Naive thymus-derived CD4-positive, alpha-beta T cell (primary cell): ENCODE results near the gene PLAAT4. TPM values are rescaled to one million over a fixed set of nuclear protein-coding genes. Genes with fewer than 3 reads are reported as not detected.
"Not testable (repeated sequence)": the region's sequence is repeated elsewhere in the genome, so short reads cannot be mapped to it uniquely, and the experiment has no call there.

Experiments
- ATAC-seq: fragments of 150-1000 bp; cut with Tn5 transposase; 2 replicates; pipeline ENCODE4 v1.10.0; 2021; ENCODE audit warnings: mild to moderate bottlenecking, moderate library complexity
- CTCF ChIA-PET: fragments of 350-600 bp; sonication (Branson Sonifier 250); formaldehyde crosslinking; loops from one replicate; lab custom pipeline; 2021; ENCODE audit warnings: antibody characterized with exemption; lab: Charles Lee
- POLR2A ChIA-PET: fragments of 350-600 bp; sonication (Branson Sonifier 250); formaldehyde crosslinking; loops from one replicate; lab custom pipeline; 2021; ENCODE audit warnings: antibody characterized with exemption, inconsistent platforms; lab: Charles Lee
- DNase-seq, 9 donors: peaks; one replicate each; pipeline versions ENCODE4 v3.0.0 to v3.0.0-alpha.2; 2020 to 2022; ENCODE audit warnings: mixed read lengths in 1 of 9
- H3K27ac ChIP-seq: one replicate; pipeline ENCODE4 v1.7.0; 2013; ENCODE audit warnings: mild to moderate bottlenecking, low read depth, low read length, moderate library complexity
- H3K27me3 ChIP-seq, 2 donors: one replicate each; pipeline ENCODE4 v1.7.0; 2013; ENCODE audit warnings: low read length in 2 of 2, mild to moderate bottlenecking in 2 of 2, moderate library complexity in 2 of 2; ENCODE audit not compliant: control insufficient read depth in 2 of 2, insufficient read depth in 2 of 2
- H3K36me3 ChIP-seq, 3 experiments: 1 replicate in 2 of 3; 2 replicates in 1 of 3; pipeline ENCODE4 v1.7.0; 2013; ENCODE audit warnings: low read length in 3 of 3, mild to moderate bottlenecking in 3 of 3, moderate library complexity in 1 of 3; ENCODE audit not compliant: insufficient read depth in 3 of 3, control insufficient read depth in 2 of 3
- H3K4me1 ChIP-seq, 2 donors: one replicate each; pipeline ENCODE4 v1.7.0; 2013; ENCODE audit warnings: low read length in 2 of 2, mild to moderate bottlenecking in 2 of 2, moderate library complexity in 1 of 2; ENCODE audit not compliant: control insufficient read depth in 2 of 2, insufficient read depth in 2 of 2
- H3K4me3 ChIP-seq: 2 replicates; pipeline ENCODE4 v1.7.0; 2013; ENCODE audit warnings: mild to moderate bottlenecking, low read length
- H3K9me3 ChIP-seq, 3 experiments: 1 replicate in 2 of 3; 2 replicates in 1 of 3; pipeline ENCODE4 v1.7.0; 2013; ENCODE audit warnings: low read length in 3 of 3; ENCODE audit not compliant: control insufficient read depth in 2 of 3
- H3K27ac Mint-ChIP-seq, 9 donors: one replicate each; pipeline ENCODE4 v1.8.0; 2020 to 2022; ENCODE audit warnings: mixed read lengths in 9 of 9, mild to moderate bottlenecking in 8 of 9, moderate library complexity in 5 of 9, inconsistent platforms in 2 of 9
- H3K27me3 Mint-ChIP-seq, 5 donors: one replicate each; pipeline ENCODE4 v1.8.0; 2021 to 2022; ENCODE audit warnings: mixed read lengths in 5 of 5, mild to moderate bottlenecking in 1 of 5
- H3K36me3 Mint-ChIP-seq, 5 donors: one replicate each; pipeline ENCODE4 v1.8.0; 2020 to 2022; ENCODE audit warnings: mixed read lengths in 5 of 5, mild to moderate bottlenecking in 3 of 5, inconsistent platforms in 1 of 5
- H3K4me1 Mint-ChIP-seq, 7 donors: one replicate each; pipeline ENCODE4 v1.8.0; 2020 to 2022; ENCODE audit warnings: mixed read lengths in 7 of 7, mild to moderate bottlenecking in 3 of 7, inconsistent platforms in 1 of 7
- H3K4me3 Mint-ChIP-seq, 10 donors: one replicate each; pipeline ENCODE4 v1.8.0; 2020 to 2022; ENCODE audit warnings: mild to moderate bottlenecking in 10 of 10, mixed read lengths in 10 of 10, moderate library complexity in 6 of 10, inconsistent platforms in 2 of 10
- H3K9me3 Mint-ChIP-seq, 11 donors: one replicate each; pipeline ENCODE4 v1.8.0; 2020 to 2022; ENCODE audit warnings: mixed read lengths in 11 of 11, mild to moderate bottlenecking in 4 of 11, inconsistent platforms in 1 of 11, moderate library complexity in 1 of 11
- intact Hi-C, 2 donors: fragments of 100-400 bp; cut with micrococcal nuclease; formaldehyde crosslinking; loops; one replicate each; pipeline ENCODE4 v1.15.1; 2023
- polyA plus RNA-seq, 2 donors: library from polyadenylated mRNA; unstranded; fragments of 300-500 nt; fragmentation: Illumina TruSeq; gene quantifications; one replicate each; pipeline ENCODE4 v1.2.3, GENCODE V29; 2021
- total RNA-seq, 6 experiments: library from RNA in 5 of 6; stranded (reverse) in 5 of 6; gene quantifications; 1 replicate in 5 of 6; 2 replicates in 1 of 6; pipeline ENCODE4 v1.2.3 and lab custom pipeline; 2021 to 2026

Gene PLAAT4
- total and polyA plus RNA-seq, 7 experiments from 2014 or later, result 96.2 to 468 (median 132) TPM

DNA sequence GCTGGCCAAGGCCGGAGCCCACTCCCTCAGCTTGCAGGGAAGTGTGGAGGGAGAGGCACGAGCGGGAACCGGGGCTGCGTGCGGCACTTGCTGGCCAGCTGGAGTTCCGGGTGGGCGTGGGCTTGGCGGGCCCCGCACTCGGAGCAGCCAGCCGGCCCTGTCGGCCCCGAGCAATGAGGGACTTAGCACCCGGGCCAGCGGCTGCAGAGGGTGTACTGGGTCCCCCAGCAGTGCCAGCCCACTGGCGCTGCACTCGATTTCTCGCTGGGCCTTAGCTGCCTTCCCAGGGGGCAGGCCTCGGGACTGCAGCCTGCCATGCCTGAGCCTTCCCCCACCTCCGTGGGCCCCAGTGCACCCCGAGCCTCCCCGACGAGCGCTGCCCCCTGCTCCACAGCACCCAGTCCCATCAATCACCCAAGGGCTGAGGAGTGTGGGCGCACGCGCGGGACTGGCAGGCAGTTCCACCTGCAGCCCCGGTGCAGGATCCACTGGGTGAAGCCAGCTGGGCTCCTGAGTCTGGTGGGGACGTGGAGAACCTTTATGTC lies 13.6 kb downstream of the PLAAT4 start:
- not testable (repeated sequence) for H3K9me3 Mint-ChIP-seq, H3K27me3 Mint-ChIP-seq, H3K27me3 ChIP-seq, ATAC-seq, DNase-seq, H3K4me3 ChIP-seq, H3K27ac ChIP-seq, H3K9me3 ChIP-seq
- ChIA-PET POLR2A (interaction anchor here (1.5 to 6.9 kb wide), 5 partner anchors 8 to 37 kb away, joined by 3 to 172 read pairs (median 20); partner anchors contain the start of gene PLAAT4), CTCF (interaction anchor here (1.7 kb wide), 1 partner anchor 10 kb away, joined by 4 read pairs; no protein-coding TSS in a partner anchor)
- Mint-ChIP-seq H3K4me3 (peak overlapping the region in 3 of 10 donors; percentile 89 to 92 (median 89)), H3K27ac (peak overlapping the region in 6 of 9 donors; percentile 87 to 98 (median 95)), H3K36me3 (peaks cover 0 to 32% (median 15%) of the 10 kb centered on the region in 5 donors), H3K4me1 (peaks cover 23 to 64% (median 58%) of the 10 kb centered on the region in 7 donors)
- H3K36me3 ChIP-seq, result peaks cover 7 to 23% (median 8%) of the 10 kb centered on the region in 3 experiments
- H3K4me1 ChIP-seq, result peaks cover 35 to 38% of the 10 kb centered on the region in 2 donors
- intact Hi-C loops, result loop anchor here in 1 of 2 donors (5.0 kb wide), 2 partner anchors 62 to 132 kb away; partner anchors contain the start of genes PLAAT3 and RTN3

DNA sequence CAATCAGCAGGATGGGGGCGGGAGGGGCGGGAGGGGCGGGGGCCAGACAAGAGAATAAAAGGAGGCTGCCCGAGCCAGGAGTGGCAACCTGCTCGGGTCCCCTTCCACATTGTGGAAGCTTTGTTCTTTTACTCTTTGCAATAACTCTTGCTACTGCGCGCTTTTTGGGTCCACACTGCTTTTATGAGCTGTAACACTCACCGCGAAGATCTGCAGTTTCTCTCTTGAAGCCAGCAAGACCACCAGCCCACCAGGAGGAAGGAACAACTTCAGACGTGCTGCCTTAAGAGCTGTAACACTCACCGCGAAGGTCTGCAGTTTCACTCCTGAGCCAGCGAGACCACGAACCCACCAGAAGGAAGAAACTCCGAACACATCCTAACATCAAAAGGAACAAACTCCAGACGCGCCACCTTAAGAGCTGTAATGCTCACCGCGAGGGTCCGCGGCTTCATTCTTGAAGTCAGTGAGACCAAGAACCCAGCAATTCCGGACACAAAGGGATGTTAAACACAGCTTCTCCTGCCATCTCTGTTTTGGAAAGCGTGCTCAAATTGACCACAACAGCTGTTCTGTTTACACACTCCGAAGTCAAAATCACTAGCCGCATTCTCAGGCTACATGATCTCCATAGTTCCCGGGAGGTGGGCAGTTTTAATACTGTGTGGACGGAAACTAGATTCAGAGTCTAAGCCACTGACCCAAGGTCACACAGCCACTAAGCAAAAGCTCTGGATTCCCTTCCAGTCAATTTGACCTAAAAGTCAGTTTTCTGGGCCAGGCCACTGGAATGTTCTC lies 14.7 kb downstream of the PLAAT4 start:
- Mint-ChIP-seq H3K4me1 (peaks cover 27 to 72% (median 65%) of the 10 kb centered on the region in 7 donors), H3K27me3 (no peaks in the 10 kb centered on the region), H3K4me3 (peak overlapping the region; percentile 57 to 95 (median 89)), H3K36me3 (peaks cover 0 to 28% (median 13%) of the 10 kb centered on the region in 5 donors), H3K9me3 (no peaks in the 10 kb centered on the region), H3K27ac (peak overlapping the region; percentile 73 to 100 (median 96))
- DNase-seq (peak in 4 of 9 donors; percentile 30 to 50 (median 42)), ATAC-seq (no peak)
- Histone ChIP-seq H3K9me3 (no peaks in the 10 kb centered on the region), H3K4me1 (peaks cover 35 to 45% of the 10 kb centered on the region in 2 donors), H3K36me3 (peaks cover 2 to 12% (median 7%) of the 10 kb centered on the region in 3 experiments), H3K27ac (peak overlapping the region; percentile 67), H3K27me3 (no peaks in the 10 kb centered on the region), H3K4me3 (peak overlapping the region; percentile 51)
- ChIA-PET POLR2A (interaction anchor here (0.7 to 6.9 kb wide), 16 partner anchors 9 to 670 kb away, joined by 3 to 172 read pairs (median 5); partner anchors contain the start of genes ATL3 and PLAAT4), CTCF (interaction anchor here (0.6 to 4.2 kb wide), 8 partner anchors 11 to 89 kb away, joined by 3 to 25 read pairs (median 4); partner anchors contain the start of gene PLAAT4)
- intact Hi-C loops, result loop anchor here in 1 of 2 donors (5.0 kb wide), 2 partner anchors 61 to 131 kb away; partner anchors contain the start of genes PLAAT3 and RTN3

DNA sequence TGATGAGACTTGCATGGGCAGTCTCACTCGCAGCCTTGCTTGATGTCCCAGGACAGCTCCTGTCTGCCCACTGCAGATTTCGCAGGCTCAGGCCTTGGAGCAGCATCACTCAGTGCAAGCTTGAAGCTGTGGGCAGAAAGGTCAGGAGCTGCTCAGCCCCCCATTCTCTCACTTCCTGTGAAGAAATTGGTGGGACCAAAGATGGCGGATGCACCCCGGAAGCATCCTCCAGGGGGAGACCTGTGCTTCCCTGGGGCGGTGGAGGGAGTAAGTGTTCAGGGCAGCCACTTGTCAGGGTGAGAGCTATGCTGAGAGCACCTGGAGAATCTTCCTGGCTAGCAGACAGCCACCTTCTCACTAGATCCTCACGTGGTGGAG lies 15.3 kb downstream of the PLAAT4 start:
- ATAC-seq, result peak; percentile 8
- intact Hi-C loops, result loop anchor here in 1 of 2 donors (1.0 to 5.0 kb wide), 3 partner anchors 15 to 130 kb away; partner anchors contain the start of genes PLAAT3 and RTN3

DNA sequence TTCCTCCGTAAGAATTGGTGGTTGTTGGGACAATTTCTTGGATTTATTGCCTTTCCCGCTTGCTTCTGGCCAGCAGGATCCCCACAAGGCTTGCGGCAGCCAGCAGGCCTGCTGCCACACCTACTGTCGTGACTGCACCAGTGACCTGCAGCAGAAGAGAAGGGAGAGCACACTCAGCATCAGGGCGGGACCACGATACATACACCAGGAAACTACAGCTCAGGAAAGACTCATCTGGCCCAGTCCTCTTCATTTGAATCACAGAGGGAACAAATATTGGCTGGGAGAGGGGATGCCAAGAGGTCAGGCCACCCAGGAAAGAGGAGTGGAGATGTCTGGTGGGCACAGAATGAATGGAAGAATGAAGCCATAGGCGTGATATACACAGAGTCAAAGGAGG lies 16.3 kb downstream of the PLAAT4 start:
- no peaks in the 10 kb centered on the region for H3K9me3 ChIP-seq
- no peak for ATAC-seq
- ChIA-PET POLR2A (interaction anchor here (0.7 to 6.9 kb wide), 7 partner anchors 8 to 408 kb away, joined by 3 to 172 read pairs (median 7); partner anchors contain the start of gene PLAAT4), CTCF (interaction anchor here (1.0 to 4.2 kb wide), 3 partner anchors 15 to 75 kb away, joined by 3 to 25 read pairs (median 5); partner anchors contain the start of gene PLAAT4)
- no peaks in the 10 kb centered on the region for H3K36me3 ChIP-seq
- DNase-seq, result no peak
- Mint-ChIP-seq H3K27ac (peak overlapping the region; percentile 88 to 100 (median 96)), H3K36me3 (peaks cover 0 to 14% (median 0%) of the 10 kb centered on the region in 5 donors), H3K27me3 (no peaks in the 10 kb centered on the region), H3K9me3 (no peaks in the 10 kb centered on the region), H3K4me3 (peak overlapping the region; percentile 26 to 95 (median 89)), H3K4me1 (peaks cover 31 to 83% (median 74%) of the 10 kb centered on the region in 7 donors)
- H3K27me3 ChIP-seq, result no peaks in the 10 kb centered on the region
- H3K4me3 ChIP-seq, result peak overlapping the region; percentile 51
- intact Hi-C loops, result loop anchor here (1.0 to 5.0 kb wide), 6 partner anchors 8 to 129 kb away; partner anchors contain the start of genes PLAAT3 (in 1 of the 2) and RTN3 (in 1 of the 2)
- H3K4me1 ChIP-seq, result peaks cover 35 to 51% of the 10 kb centered on the region in 2 donors
- H3K27ac ChIP-seq, result peak overlapping the region; percentile 54

More for the DNA sequence above, 15.3 kb downstream of the PLAAT4 start:
- ChIA-PET CTCF (interaction anchor here (0.7 to 4.2 kb wide), 8 partner anchors 11 to 629 kb away, joined by 3 to 25 read pairs (median 4); partner anchors contain the start of gene PLAAT4), POLR2A (interaction anchor here (0.5 to 6.9 kb wide), 16 partner anchors 9 to 804 kb away, joined by 3 to 172 read pairs (median 5); partner anchors contain the start of genes ATL3 and PLAAT4)
- Histone ChIP-seq H3K36me3 (peaks cover 1 to 6% (median 6%) of the 10 kb centered on the region in 3 experiments), H3K27ac (peak overlapping the region; percentile 67), H3K4me1 (peaks cover 35 to 49% of the 10 kb centered on the region in 2 donors), H3K4me3 (peak overlapping the region; percentile 51), H3K9me3 (no peaks in the 10 kb centered on the region), H3K27me3 (no peaks in the 10 kb centered on the region)
- DNase-seq, result no peak
- H3K4me3 Mint-ChIP-seq, result peak overlapping the region in 9 of 10 donors; percentile 85 to 95 (median 89)
- H3K9me3 Mint-ChIP-seq, result no peaks in the 10 kb centered on the region
- peaks cover 28 to 75% (median 65%) of the 10 kb centered on the region in 7 donors for H3K4me1 Mint-ChIP-seq
- H3K27me3 Mint-ChIP-seq, result no peaks in the 10 kb centered on the region
- H3K27ac Mint-ChIP-seq, result peak overlapping the region; percentile 73 to 100 (median 96)
- peaks cover 0 to 22% (median 7%) of the 10 kb centered on the region in 5 donors for H3K36me3 Mint-ChIP-seq

DNA sequence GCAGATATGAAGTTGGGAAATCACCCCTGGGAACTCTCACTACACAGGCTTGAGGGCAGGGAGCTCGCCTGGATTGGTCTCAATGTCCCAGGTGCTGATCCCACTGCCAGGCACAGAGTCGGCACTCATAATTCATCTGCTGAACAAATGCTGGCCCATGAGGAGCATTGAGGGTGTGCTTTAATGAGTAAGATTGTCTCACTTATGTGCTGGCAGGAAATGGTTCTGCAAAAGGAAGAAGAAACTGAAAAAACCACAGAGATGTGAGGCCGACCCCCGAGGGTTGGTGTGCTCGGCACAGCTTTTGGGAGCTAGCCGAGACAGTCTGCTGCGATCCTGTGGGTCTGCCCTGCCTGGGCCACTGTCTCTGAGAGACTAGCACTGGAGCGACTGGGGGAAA lies 17.2 kb downstream of the PLAAT4 start:
- peak; percentile 85 for ATAC-seq
- H3K4me1 ChIP-seq, result peaks cover 35 to 51% of the 10 kb centered on the region in 2 donors
- peak overlapping the region; percentile 51 for H3K4me3 ChIP-seq
- intact Hi-C loops, result loop anchor here (1.0 to 5.0 kb wide), 7 partner anchors 8 to 129 kb away; partner anchors contain the start of genes PLAAT3 (in 1 of the 2) and RTN3 (in 1 of the 2)
- H3K27ac ChIP-seq, result peak overlapping the region; percentile 54
- no peaks in the 10 kb centered on the region for H3K9me3 ChIP-seq
- peak in 7 of 9 donors; percentile 41 to 61 (median 53) for DNase-seq
- no peaks in the 10 kb centered on the region for H3K27me3 Mint-ChIP-seq
- H3K9me3 Mint-ChIP-seq, result no peaks in the 10 kb centered on the region
- H3K27me3 ChIP-seq, result no peaks in the 10 kb centered on the region
- H3K36me3 Mint-ChIP-seq, result peaks cover 0 to 14% (median 0%) of the 10 kb centered on the region in 5 donors
- POLR2A ChIA-PET, result interaction anchor here (0.7 to 6.9 kb wide), 6 partner anchors 9 to 408 kb away, joined by 3 to 172 read pairs (median 6); partner anchors contain the start of genes PLAAT2 and PLAAT4
- peak overlapping the region; percentile 78 to 95 (median 88) for H3K4me3 Mint-ChIP-seq
- CTCF ChIA-PET, result interaction anchor here (0.7 to 4.2 kb wide), 6 partner anchors 14 to 76 kb away, joined by 3 to 25 read pairs (median 4); partner anchors contain the start of gene PLAAT4
- H3K27ac Mint-ChIP-seq, result peak overlapping the region; percentile 88 to 100 (median 96)
- no peaks in the 10 kb centered on the region for H3K36me3 ChIP-seq
- H3K4me1 Mint-ChIP-seq, result peaks cover 33 to 81% (median 77%) of the 10 kb centered on the region in 7 donors
